H1 (cell line): ENCODE data around the gene MRS2. TPM values are rescaled to one million over a fixed set of nuclear protein-coding genes. Genes with fewer than 3 reads are reported as not detected.

Experiments used
- CTCF ChIA-PET: fragments of 300-600 bp; sonication (Branson Sonifier 250); formaldehyde crosslinking; loops from one replicate; lab custom pipeline; 2021; ENCODE audit not compliant: partially characterized antibody; lab: Charles Lee
- POLR2A ChIA-PET: fragments of 300-600 bp; sonication (Branson Sonifier 250); formaldehyde crosslinking; loops from one replicate; lab custom pipeline; 2021; ENCODE audit warnings: inconsistent platforms; ENCODE audit not compliant: partially characterized antibody; lab: Charles Lee
- DNase-seq, 2 experiments: peaks; one replicate each; pipeline versions ENCODE4 v3.0.0 to v3.0.0-alpha.2; 2010 to 2022; ENCODE audit warnings: low spot score in 2 of 2, low read depth in 1 of 2, mixed read lengths in 1 of 2
- FAIRE-seq: peaks from 2 replicates; lab custom pipeline; 2011; peaks lifted over from hg19 to GRCh38; lab: Jason Lieb, UNC
- H2AFZ ChIP-seq: 2 replicates; pipeline ENCODE4 v1.8.1; 2012; ENCODE audit warnings: low read length, inconsistent platforms
- H2AK5ac ChIP-seq: 2 replicates; pipeline ENCODE4 v1.6.1; 2013; ENCODE audit warnings: low read depth, low read length
- H2BK120ac ChIP-seq: replicated peaks from 2 replicates; pipeline ENCODE3; 2013; ENCODE audit warnings: low read depth, low read length, inconsistent platforms
- H2BK12ac ChIP-seq: 2 replicates; pipeline ENCODE4 v1.6.1; 2013; ENCODE audit warnings: low read depth, low read length
- H2BK15ac ChIP-seq: 2 replicates; pipeline ENCODE4 v1.6.1; 2013; ENCODE audit warnings: low read length
- H2BK20ac ChIP-seq: 2 replicates; pipeline ENCODE4 v1.6.1; 2013; ENCODE audit warnings: low read length
- H2BK5ac ChIP-seq: 2 replicates; pipeline ENCODE4 v1.6.1; 2013; ENCODE audit warnings: low read depth, low read length
- H3K14ac ChIP-seq: 2 replicates; pipeline ENCODE4 v1.6.1; 2013; ENCODE audit warnings: inconsistent platforms; ENCODE audit not compliant: insufficient read length
- H3K18ac ChIP-seq: 2 replicates; pipeline ENCODE4 v1.6.1; 2013; ENCODE audit warnings: low read length; ENCODE audit errors: extremely low read depth
- H3K23ac ChIP-seq: 2 replicates; pipeline ENCODE4 v1.6.1; 2013; ENCODE audit warnings: inconsistent platforms; ENCODE audit not compliant: insufficient read length
- H3K23me2 ChIP-seq: 2 replicates; pipeline ENCODE4 v1.6.1; 2013; ENCODE audit warnings: low read depth, low read length
- H3K27ac ChIP-seq: 2 replicates; pipeline ENCODE4 v1.6.1; 2011; ENCODE audit warnings: low read depth, low read length, inconsistent platforms
- H3K27me3 ChIP-seq, 4 experiments: replicated peaks in 1 of 4; 1 replicate in 1 of 4; 2 replicates in 3 of 4; pipeline versions ENCODE4 v1.6.1 to v1.8.1; 2011 to 2013; ENCODE audit warnings: low read length in 3 of 4, mild to moderate bottlenecking in 3 of 4, inconsistent platforms in 2 of 4, mixed read lengths in 2 of 4, moderate library complexity in 1 of 4; ENCODE audit not compliant: control insufficient read depth in 3 of 4, insufficient read depth in 3 of 4; ENCODE audit errors: extremely low read depth in 1 of 4
- H3K36me3 ChIP-seq, 4 experiments: 2 replicates each; pipeline versions ENCODE4 v1.6.1 to v1.8.1; 2011 to 2013; ENCODE audit warnings: mild to moderate bottlenecking in 4 of 4, low read length in 3 of 4, moderate library complexity in 2 of 4, control low read depth in 1 of 4, inconsistent platforms in 1 of 4; ENCODE audit not compliant: insufficient read depth in 4 of 4, control insufficient read depth in 2 of 4
- H3K4ac ChIP-seq: replicated peaks from 2 replicates; pipeline ENCODE3; 2013; ENCODE audit warnings: low read length, low read depth, mixed read lengths, inconsistent platforms; ENCODE audit not compliant: insufficient read length
- H3K4me1 ChIP-seq, 4 experiments: replicated peaks in 1 of 4; 1 replicate in 1 of 4; 2 replicates in 3 of 4; pipeline versions ENCODE4 v1.6.1 to v1.8.1; 2011 to 2013; ENCODE audit warnings: low read length in 3 of 4, inconsistent platforms in 2 of 4, mixed read lengths in 1 of 4; ENCODE audit not compliant: insufficient read depth in 4 of 4, control insufficient read depth in 3 of 4
- H3K4me2 ChIP-seq, 2 experiments: 2 replicates each; pipeline versions ENCODE4 v1.6.1 to v1.8.1; 2011 to 2013; ENCODE audit warnings: low read depth in 2 of 2, low read length in 2 of 2, control low read depth in 1 of 2, inconsistent platforms in 1 of 2, mild to moderate bottlenecking in 1 of 2; ENCODE audit not compliant: insufficient read depth in 1 of 2
- H3K4me3 ChIP-seq, 4 experiments: fragments of 200-600, 300-600 bp in 1 of 4; sonication (generic), shearing (Covaris generic), sonication (Bioruptor Twin) in 1 of 4; 2 replicates each; pipeline versions ENCODE4 v1.5.1 to v1.8.1; 2011 to 2016; ENCODE audit warnings: low read length in 4 of 4, low read depth in 3 of 4, control low read depth in 2 of 4, inconsistent platforms in 2 of 4, mild to moderate bottlenecking in 2 of 4, mixed read lengths in 1 of 4, moderate library complexity in 1 of 4; ENCODE audit not compliant: insufficient read depth in 2 of 4; ENCODE audit errors: extremely low read depth in 1 of 4
- H3K56ac ChIP-seq: replicated peaks from 2 replicates; pipeline ENCODE3; 2013; ENCODE audit warnings: low read depth, mild to moderate bottlenecking, mixed read lengths, low read length, inconsistent platforms; ENCODE audit not compliant: insufficient read length
- H3K79me1 ChIP-seq: 2 replicates; pipeline ENCODE4 v1.6.1; 2013; ENCODE audit warnings: low read depth, low read length, control low read depth
- H3K79me2 ChIP-seq, 2 experiments: 2 replicates each; pipeline versions ENCODE4 v1.6.1 to v1.8.1; 2012 to 2013; ENCODE audit warnings: low read length in 2 of 2, mild to moderate bottlenecking in 2 of 2, inconsistent platforms in 1 of 2; ENCODE audit not compliant: insufficient read depth in 2 of 2, control insufficient read depth in 1 of 2
- H3K9ac ChIP-seq, 4 experiments: replicated peaks in 1 of 4; 1 replicate in 1 of 4; 2 replicates in 3 of 4; pipeline versions ENCODE4 v1.6.1 to v1.8.1; 2011 to 2013; ENCODE audit warnings: low read depth in 3 of 4, low read length in 3 of 4, control low read depth in 2 of 4, mild to moderate bottlenecking in 2 of 4, moderate library complexity in 2 of 4, inconsistent platforms in 1 of 4; ENCODE audit errors: extremely low read depth in 1 of 4
- H3K9me3 ChIP-seq, 2 experiments: 2 replicates each; pipeline versions ENCODE4 v1.6.1 to v1.8.1; 2012 to 2013; ENCODE audit warnings: mild to moderate bottlenecking in 2 of 2, moderate library complexity in 2 of 2, control low read depth in 1 of 2, inconsistent platforms in 1 of 2, low read depth in 1 of 2, low read length in 1 of 2, mixed read lengths in 1 of 2; ENCODE audit not compliant: insufficient read depth in 2 of 2
- H4K20me1 ChIP-seq, 2 experiments: replicated peaks in 1 of 2; 2 replicates each; pipeline versions ENCODE3 to v1.8.1; 2011 to 2013; ENCODE audit warnings: inconsistent platforms in 2 of 2, low read length in 2 of 2, mild to moderate bottlenecking in 1 of 2; ENCODE audit not compliant: insufficient read depth in 2 of 2, control insufficient read depth in 1 of 2
- H4K5ac ChIP-seq: 2 replicates; pipeline ENCODE4 v1.6.1; 2013; ENCODE audit warnings: low read length, low read depth, mixed read lengths, inconsistent platforms; ENCODE audit not compliant: insufficient read length
- H4K8ac ChIP-seq: 2 replicates; pipeline ENCODE4 v1.8.0; 2013; ENCODE audit warnings: mild to moderate bottlenecking, moderate library complexity, low read length, inconsistent platforms; ENCODE audit not compliant: insufficient read depth; ENCODE audit errors: extremely low read depth
- H4K91ac ChIP-seq: replicated peaks from 2 replicates; pipeline ENCODE3; 2013; ENCODE audit warnings: low read length, mixed read lengths, inconsistent platforms; ENCODE audit not compliant: insufficient read length
- PHF8 ChIP-seq: fragments of 200-600 bp; sonication (generic); conservative IDR thresholded peaks from 2 replicates; pipeline ENCODE4 v1.7.1; 2012; ENCODE audit warnings: low read depth, mild to moderate bottlenecking, inconsistent platforms, low read length, moderate library complexity
- TEAD4 ChIP-seq: IDR thresholded peaks from 2 replicates; pipeline ENCODE4 v1.6.1; 2012; ENCODE audit warnings: low read depth, low read length, inconsistent platforms, mixed read lengths
- WGBS, 2 experiments: shearing (Covaris generic) in 1 of 2; methylation state at CpG; one replicate each; pipeline versions ENCODE4 v1.1.6 to v1.1.7; 2013 to 2015; ENCODE audit warnings: low lambda C conversion rate in 2 of 2, mixed read lengths in 2 of 2, inconsistent platforms in 1 of 2, low coverage in 1 of 2, missing lambda C conversion rate in 1 of 2; ENCODE audit not compliant: insufficient replicate concordance in 2 of 2, insufficient coverage in 1 of 2, insufficient read length in 1 of 2; ENCODE audit errors: extremely low coverage in 1 of 2, missing lambda C conversion rate in 1 of 2; 5-methylcytosine and 5-hydroxymethylcytosine counted together
- polyA plus RNA-seq, 7 experiments: library from polyadenylated mRNA; depleted of rRNA in 3 of 7; stranded (reverse) in 5 of 7; unstranded in 2 of 7; fragments of >200 nt in 5 of 7; fragments of 200-250 nt in 2 of 7; gene quantifications; 1 replicate in 5 of 7; 2 replicates in 1 of 7; 4 replicates in 1 of 7; pipeline versions ENCODE4 v1.2.1 to v1.2.3, GENCODE V29; 2011 to 2013; ENCODE audit warnings: missing spikeins in 2 of 7, mixed read lengths in 2 of 7
- total RNA-seq: library from RNA; stranded (reverse); fragmentation: NEBNext Ultra II Directional; extraction: Animal tissue kit (Norgen Biotek cat#: 25700); gene quantifications from 2 replicates; pipeline ENCODE4 v1.2.1, GENCODE V29; 2021

Gene MRS2
- total and polyA plus RNA-seq, 2 of the 8 experiments (the other 6 are each of a cell fraction or from before 2014, with no cell fraction given) = 51.2 to 67.5 TPM

DNA sequence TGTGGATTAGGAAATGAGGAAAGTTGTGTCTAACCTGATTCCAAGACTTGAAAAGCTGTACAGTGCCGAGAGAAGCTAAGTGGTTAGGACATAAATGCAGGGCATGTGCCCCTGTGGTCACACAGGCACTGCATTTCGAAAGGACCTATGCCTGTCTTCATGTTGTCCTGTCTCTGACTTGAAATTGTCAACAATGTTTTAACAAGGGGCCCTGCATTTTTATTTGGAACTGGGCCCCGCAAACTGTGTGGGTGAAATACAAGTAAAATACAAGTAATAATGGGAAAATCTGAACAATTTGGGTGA lies 38.8 kb downstream of the MRS2 start:
- Histone ChIP-seq H3K4me2 (no peak overlapping the region), H2BK120ac (no peak overlapping the region), H3K4me1 (peaks cover 0 to 4% (median 2%) of the 10 kb centered on the region in 4 experiments; a peak in 2 of 7 replicates), H2BK12ac (no peak overlapping the region), H2AFZ (no peak overlapping the region), H2BK15ac (no peak overlapping the region), H3K4me3 (no peak overlapping the region), H3K79me1 (no peaks in the 10 kb centered on the region), H3K14ac (no peak overlapping the region), H4K20me1 (peaks cover 0 to 2% of the 10 kb centered on the region in 2 experiments), H3K9me3 (no peaks in the 10 kb centered on the region), H3K23ac (no peak overlapping the region), H2BK5ac (no peak overlapping the region), H3K79me2 (no peaks in the 10 kb centered on the region), H2AK5ac (no peak overlapping the region), H3K56ac (no peak overlapping the region), H4K8ac (no peak overlapping the region), H3K27ac (no peak overlapping the region), H3K23me2 (no peaks in the 10 kb centered on the region), H3K4ac (no peak overlapping the region), H4K5ac (no peak overlapping the region), H2BK20ac (no peak overlapping the region), H3K27me3 (no peaks in the 10 kb centered on the region), H3K9ac (no peak overlapping the region), H3K18ac (no peak overlapping the region), H3K36me3 (no peaks in the 10 kb centered on the region), H4K91ac (no peak overlapping the region)
- WGBS, 2 experiments = 78% methylated on average over 3 of the region's 3 CpGs; no CpG with 5 or more reads in 1 of the 2 experiments
- POLR2A ChIA-PET = no interaction called here
- no peak for TF ChIP-seq PHF8
- TF ChIP-seq TEAD4 = no peak
- DNase-seq (no peak), FAIRE-seq (no peak)
- CTCF ChIA-PET = interaction anchor here (0.6 to 1.0 kb wide), 3 partner anchors 9 to 116 kb away, joined by 3 to 5 read pairs (median 4); no protein-coding TSS in a partner anchor
